NOMO-1 treated with DMSO at 0.1 percent for 48 hours (cell line): Measurements from ENCODE around the gene SLBP.

Source experiments
- DNase-seq: peaks from one replicate; lab custom pipeline; 2025; ENCODE audit not compliant: unreplicated experiment; lab: John Stamatoyannopoulos, UW

SLBP gene

DNA sequence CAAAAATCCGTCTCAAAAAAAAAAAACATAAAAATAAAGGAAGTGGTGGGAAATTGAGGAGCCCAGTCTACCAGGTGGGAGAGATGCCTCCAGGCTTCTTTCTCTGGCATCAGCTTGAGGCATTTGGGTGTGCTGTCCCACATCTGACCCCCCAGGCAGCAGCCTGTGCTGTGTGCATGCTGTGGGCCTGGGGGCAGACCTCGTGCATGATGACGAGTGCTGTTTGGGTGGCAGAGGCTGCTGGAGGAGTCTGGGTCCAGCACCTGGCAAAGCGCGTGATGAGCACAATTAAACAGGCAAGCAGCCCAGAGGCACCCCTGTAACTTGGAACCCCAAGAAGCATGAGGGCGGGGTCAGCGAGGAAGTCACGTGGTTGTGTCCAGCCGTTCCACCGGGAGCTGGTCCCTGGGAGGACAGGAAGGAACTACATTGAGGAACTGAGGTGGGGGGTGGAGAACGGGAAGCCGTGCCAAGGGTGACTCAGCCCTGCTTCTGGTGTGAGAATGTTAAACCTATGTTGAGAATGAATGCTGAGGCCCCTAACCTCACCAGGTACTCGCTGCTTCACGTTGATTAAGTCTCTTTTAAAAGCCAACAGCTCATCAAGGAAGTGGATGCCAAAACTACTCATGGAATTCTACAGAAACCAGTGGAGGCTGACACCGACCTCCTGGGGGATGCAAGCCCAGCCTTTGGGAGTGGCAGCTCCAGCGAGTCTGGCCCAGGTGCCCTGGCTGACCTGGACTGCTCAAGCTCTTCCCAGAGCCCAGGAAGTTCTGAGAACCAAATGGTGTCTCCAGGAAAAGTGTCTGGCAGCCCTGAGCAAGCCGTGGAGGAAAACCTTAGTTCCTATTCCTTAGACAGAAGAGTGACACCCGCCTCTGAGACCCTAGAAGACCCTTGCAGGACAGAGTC, 15.3 kb upstream of the SLBP start:
- peak; percentile 42 for DNase-seq

GRCh38 chr4:1726146-1726934, 14.2 kb upstream of the SLBP start:
- peak; percentile 66 for DNase-seq

GRCh38 chr4:1725521-1725920, 13.4 kb upstream of the SLBP start:
- DNase-seq = no peak

- DNase-seq = peak; percentile 84
These were observed 11.1 kb upstream of the SLBP start for GRCh38 chr4:1723131-1723801.

DNA sequence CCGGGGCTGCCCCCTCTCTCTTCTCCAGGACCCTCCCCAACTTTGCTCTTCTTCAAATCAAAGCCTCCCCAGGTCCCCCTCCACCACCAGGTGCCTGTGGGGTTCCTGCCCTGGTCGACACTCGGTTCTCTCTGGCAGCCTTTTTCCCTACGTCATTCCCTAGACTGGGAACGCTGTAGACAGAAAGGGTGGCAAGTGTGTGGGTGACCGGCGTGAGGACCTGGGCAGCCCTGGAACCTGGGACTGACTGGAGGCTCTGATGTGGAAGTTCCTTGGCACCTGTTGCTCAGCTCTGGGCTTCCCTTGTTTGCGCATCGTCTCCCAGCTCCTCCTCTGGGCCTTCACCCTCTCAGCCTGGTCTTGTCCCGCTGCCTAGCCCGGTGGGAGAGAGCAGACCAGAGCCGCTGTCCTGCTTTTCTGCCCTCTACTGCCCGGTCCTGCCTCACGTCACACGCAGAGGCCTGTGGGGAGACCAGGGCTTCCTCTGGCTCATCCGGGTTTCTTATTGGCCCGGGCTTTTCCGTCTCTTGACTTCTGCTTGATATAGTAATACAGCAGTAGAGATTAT, 10.5 kb upstream of the SLBP start:
- peak; percentile 27 for DNase-seq

GRCh38 chr4:1721666-1722550, 9.8 kb upstream of the SLBP start:
- no peak for DNase-seq

- peak; percentile 93 for DNase-seq
These were observed 9.0 kb upstream of the SLBP start, which contains the start of the genes TACC3 and TMEM129 for GRCh38 chr4:1721003-1721665. Gene TACC3 (plus strand): TSS chr4:1721521. CDS start chr4:1723422, 1,901 bp downstream. Gene TMEM129 (minus strand): TSS chr4:1721323. CDS start chr4:1720837, 486 bp downstream.

DNA sequence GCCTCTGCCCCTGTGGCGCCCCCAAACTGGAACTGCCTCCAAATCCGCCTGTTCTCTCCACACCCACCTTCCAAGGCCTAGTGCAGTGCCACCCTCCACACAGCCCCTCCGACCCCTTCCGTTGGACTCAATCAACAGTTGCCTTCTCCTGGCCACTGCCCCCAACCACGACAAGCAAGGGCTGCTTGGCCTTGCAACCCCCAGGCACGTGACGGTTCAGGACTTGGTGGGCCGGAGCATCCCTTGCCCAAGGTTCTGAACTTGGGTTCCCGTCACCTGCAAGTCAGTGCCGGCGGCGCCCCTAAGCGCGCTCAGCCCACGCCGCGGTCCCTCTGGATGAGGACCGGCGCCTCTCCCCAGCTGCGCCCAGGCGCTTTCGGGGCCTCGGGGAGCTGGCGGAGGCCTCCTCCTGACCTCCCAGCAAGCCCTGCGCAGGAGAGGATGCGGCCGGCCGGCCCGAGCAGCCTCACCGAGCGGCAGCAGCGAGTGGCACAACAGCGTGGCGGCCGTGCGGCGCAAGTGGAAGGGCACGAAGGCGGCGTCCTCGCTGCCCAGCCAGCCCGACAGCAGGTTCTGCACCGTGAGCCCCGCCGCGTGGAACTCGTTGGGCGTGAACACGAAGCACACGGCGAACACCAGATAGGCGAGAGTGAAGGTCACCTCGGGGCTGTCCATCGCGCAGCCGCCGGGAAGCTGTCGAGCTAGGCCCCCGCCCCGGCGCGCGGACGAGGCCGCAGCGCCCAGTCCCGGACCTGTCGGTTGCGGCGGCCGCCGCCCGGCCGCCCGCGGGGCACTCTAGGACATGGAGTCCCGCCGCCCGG, 8.3 kb upstream of the SLBP start:
- peak; percentile 22 for DNase-seq

DNA sequence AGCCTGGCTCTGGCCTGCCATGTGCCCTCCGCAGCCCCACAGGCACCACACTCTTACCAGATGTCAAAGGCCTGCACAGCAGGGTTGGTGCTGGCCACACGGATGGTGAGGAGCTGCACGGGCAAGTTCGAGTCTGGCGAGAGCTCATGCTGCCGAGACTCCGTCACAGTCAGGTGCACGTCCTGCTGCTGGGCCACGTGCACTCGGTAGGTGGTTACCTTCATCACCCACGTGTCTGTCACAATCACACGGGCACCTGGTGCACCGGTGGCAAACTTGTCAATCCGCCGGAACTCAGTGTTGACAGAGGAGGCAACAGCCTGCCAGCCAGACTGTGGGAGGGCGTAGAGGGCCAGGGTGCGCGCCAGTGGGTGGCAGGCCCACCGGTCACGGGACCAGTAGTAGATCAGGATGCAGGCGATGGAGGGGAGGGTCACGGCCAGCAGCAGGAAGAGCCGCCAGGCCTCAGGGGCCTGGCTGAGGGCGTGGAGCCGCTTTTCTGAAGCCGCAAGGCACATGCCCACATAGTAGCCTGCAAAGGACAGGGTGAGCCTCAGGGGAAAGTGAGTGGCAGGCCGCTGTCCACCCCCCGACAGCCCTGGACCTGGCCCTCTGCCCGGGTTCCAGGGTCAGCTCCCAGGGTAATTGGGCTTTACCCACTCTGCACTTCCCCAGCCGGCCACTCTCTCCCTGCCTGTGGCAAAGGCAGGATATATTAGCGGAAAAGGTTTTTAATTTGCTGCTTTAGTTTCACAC, 6.2 kb upstream of the SLBP start:
- no peak for DNase-seq

- DNase-seq = no peak
These were observed 5.3 kb upstream of the SLBP start for GRCh38 chr4:1717129-1718094.

GRCh38 chr4:1716065-1716945, 4.2 kb upstream of the SLBP start:
- DNase-seq = no peak

DNA sequence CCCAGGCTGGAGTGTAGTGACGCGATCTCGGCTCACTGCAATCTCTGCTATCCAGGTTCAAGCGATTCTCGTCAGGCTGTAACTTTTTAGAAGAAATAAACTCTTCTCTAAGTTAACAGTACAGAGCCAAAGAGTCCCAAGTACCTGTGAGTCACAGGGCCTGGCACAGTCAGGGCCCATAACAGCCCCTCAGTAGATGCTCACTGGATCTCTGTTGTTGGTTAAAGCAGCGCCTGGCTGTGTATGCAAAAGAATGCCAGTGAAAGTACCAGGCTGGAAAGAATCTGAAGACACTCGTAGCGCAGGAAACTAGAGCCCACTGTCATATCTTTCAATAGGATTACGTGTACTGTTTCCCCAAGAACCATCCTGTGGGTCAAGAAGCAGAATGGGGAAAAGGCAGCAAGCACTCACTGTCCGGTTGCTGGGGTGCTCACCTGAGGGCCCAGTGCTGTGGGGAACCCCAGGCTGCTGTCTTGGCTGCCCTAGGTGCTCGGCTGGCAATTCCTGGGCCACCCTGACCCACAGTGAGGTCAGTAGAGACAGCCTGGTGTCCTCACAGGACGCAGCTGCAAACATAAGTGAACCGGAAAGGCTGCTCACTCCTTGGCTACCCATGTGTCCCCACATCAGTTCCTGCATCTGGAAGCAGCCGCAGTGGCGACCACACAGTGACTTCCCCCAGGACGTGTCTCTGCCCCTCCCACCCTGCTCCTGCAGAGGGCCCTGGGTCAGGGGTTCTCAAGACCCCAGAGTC, 3.1 kb upstream of the SLBP start:
- DNase-seq = peak; percentile 33

GRCh38 chr4:1714303-1715001, 2.3 kb upstream of the SLBP start:
- no peak for DNase-seq
